NCI-H1417 treated with DMSO at 0.1 percent for 48 hours (cell line): ENCODE results near the gene SLC15A5.

ENCODE experiments used
- DNase-seq: peaks from one replicate; lab custom pipeline; 2025; lab: John Stamatoyannopoulos, UW

Gene SLC15A5

GRCh38 chr12:16175840-16176239 is 101.6 kb downstream of the SLC15A5 start:
- DNase-seq, result no peak

GRCh38 chr12:16174282-16174681 is 103.2 kb downstream of the SLC15A5 start:
- no peak for DNase-seq

GRCh38 chr12:16171348-16171747 is 106.1 kb downstream of the SLC15A5 start:
- no peak for DNase-seq

GRCh38 chr12:16168078-16168477 is 109.4 kb downstream of the SLC15A5 start:
- no peak for DNase-seq

GRCh38 chr12:16166563-16167470 is 110.7 kb downstream of the SLC15A5 start:
- DNase-seq, result no peak

- DNase-seq, result peak; percentile 74
These were observed 112.0 kb downstream of the SLC15A5 start for GRCh38 chr12:16165506-16165905.

GRCh38 chr12:16163901-16164300 is 113.6 kb downstream of the SLC15A5 start:
- no peak for DNase-seq

- peak; percentile 63 for DNase-seq
These were observed 114.3 kb downstream of the SLC15A5 start for GRCh38 chr12:16163146-16163545.

- DNase-seq, result no peak
These were observed 117.9 kb downstream of the SLC15A5 start for GRCh38 chr12:16159571-16159970.

GRCh38 chr12:16158050-16158449 is 119.4 kb downstream of the SLC15A5 start:
- no peak for DNase-seq

GRCh38 chr12:16155938-16156337 is 121.5 kb downstream of the SLC15A5 start:
- no peak for DNase-seq

GRCh38 chr12:16154990-16155389 is 122.5 kb downstream of the SLC15A5 start:
- no peak for DNase-seq

- DNase-seq, result no peak
These were observed 124.4 kb downstream of the SLC15A5 start for GRCh38 chr12:16152885-16153673.

GRCh38 chr12:16150276-16150675 is 127.2 kb downstream of the SLC15A5 start:
- DNase-seq, result no peak

GRCh38 chr12:16148938-16149337 is 128.5 kb downstream of the SLC15A5 start:
- DNase-seq, result no peak
